NCI-H2107 treated with DMSO at 0.1 percent for 48 hours (cell line): ENCODE results near the gene ATCAY.
"Not testable (repeated sequence)": the region's sequence is repeated elsewhere in the genome, so short reads cannot be mapped to it uniquely, and the experiment has no call there.

Source experiments
- DNase-seq: peaks from one replicate; lab custom pipeline; 2025; ENCODE audit not compliant: unreplicated experiment; lab: John Stamatoyannopoulos, UW

ATCAY gene

GRCh38 chr19:3855320-3855719, 25.2 kb upstream of the ATCAY start:
- peak; percentile 10 for DNase-seq

GRCh38 chr19:3857449-3858003, 23.0 kb upstream of the ATCAY start:
- peak; percentile 50 for DNase-seq

GRCh38 chr19:3860499-3860898, 20.0 kb upstream of the ATCAY start:
- DNase-seq = no peak

- DNase-seq = no peak
Measured at GRCh38 chr19:3862826-3863500, 17.5 kb upstream of the ATCAY start.

GRCh38 chr19:3863648-3864047, 16.8 kb upstream of the ATCAY start:
- DNase-seq = no peak

GRCh38 chr19:3866910-3867638, 13.4 kb upstream of the ATCAY start:
- no peak for DNase-seq

GRCh38 chr19:3867971-3868769, 12.3 kb upstream of the ATCAY start:
- no peak for DNase-seq

GRCh38 chr19:3868770-3869456, 11.6 kb upstream of the ATCAY start, which contains the start of gene ZFR2:
ZFR2 (minus strand) TSS chr19:3869038; CDS start chr19:3869017, 21 bp downstream.
- no peak for DNase-seq

GRCh38 chr19:3873151-3873550, 7.3 kb upstream of the ATCAY start:
- no peak for DNase-seq

GRCh38 chr19:3874695-3875094, 5.8 kb upstream of the ATCAY start:
- DNase-seq = not testable (repeated sequence)

- DNase-seq = no peak
Measured at GRCh38 chr19:3879656-3880055, 829 bp upstream of the ATCAY start.

GRCh38 chr19:3881272-3882040, 971 bp downstream of the ATCAY start:
- no peak for DNase-seq

- no peak for DNase-seq
Measured at GRCh38 chr19:3882041-3882384, 1.5 kb downstream of the ATCAY start.

- DNase-seq = no peak
Measured at GRCh38 chr19:3890591-3890990, 10.1 kb downstream of the ATCAY start.

GRCh38 chr19:3893509-3894179, 13.2 kb downstream of the ATCAY start:
- DNase-seq = peak; percentile 55

- DNase-seq = not testable (repeated sequence)
Measured at GRCh38 chr19:3894959-3895358, 14.5 kb downstream of the ATCAY start.

GRCh38 chr19:3895788-3896187, 15.3 kb downstream of the ATCAY start:
- no peak for DNase-seq

GRCh38 chr19:3897936-3898335, 17.5 kb downstream of the ATCAY start:
- no peak for DNase-seq

- DNase-seq = no peak
Measured at GRCh38 chr19:3898426-3898825, 17.9 kb downstream of the ATCAY start.
